HepG2 (cell line): ENCODE results near the gene SIX3. TPM values are rescaled to one million over a fixed set of nuclear protein-coding genes. Genes with fewer than 3 reads are reported as not detected.

ENCODE experiments used
- ATAC-seq: fragments of 200-7000 bp; cut with Tn5 transposase; 3 replicates; pipeline ENCODE4 v1.9.1; 2020; ENCODE audit warnings: mild to moderate bottlenecking, moderate library complexity
- BruUV-seq: library from RNA; stranded (reverse); fragments of 400-500 nt; replicated peaks from 2 replicates; lab custom pipeline; 2021; lab: Mats Ljungman, UMichigan
- CTCF ChIA-PET: fragments of 300-600 bp; formaldehyde crosslinking; extraction: SDS; loops from one replicate; lab custom pipeline; 2021; ENCODE audit warnings: low total read pairs, inconsistent platforms, low intra/inter-chr PET ratio; lab: Yijun Ruan, JAX
- POLR2A ChIA-PET: fragments of 350-600 bp; sonication (Branson Sonifier 250); formaldehyde crosslinking; loops from one replicate; lab custom pipeline; 2020; ENCODE audit warnings: antibody characterized with exemption, inconsistent platforms; lab: Yijun Ruan, JAX
- DNase-seq: peaks from one replicate; pipeline ENCODE4 v3.0.0-alpha.2; 2015; ENCODE audit warnings: low spot score
- FAIRE-seq: peaks from 3 replicates; lab custom pipeline; 2011; peaks lifted over from hg19 to GRCh38; lab: Jason Lieb, UNC
- H2AFZ ChIP-seq: one replicate; pipeline ENCODE4 v1.6.1; 2011; ENCODE audit warnings: low read length, inconsistent platforms
- H3K27ac ChIP-seq: fragments of 300-600 bp; 3 replicates; pipeline ENCODE4 v1.8.0; 2011; ENCODE audit warnings: mixed run types, mild to moderate bottlenecking, mixed read lengths, low read length, inconsistent platforms; ENCODE audit not compliant: insufficient read depth; ENCODE audit errors: extremely low read length
- H3K27me3 ChIP-seq, 2 experiments: fragments of 200-600 bp in 1 of 2; 2 replicates in 1 of 2; 3 replicates in 1 of 2; pipeline versions ENCODE4 v1.6.0 to v1.8.0; 2011; ENCODE audit warnings: low read length in 2 of 2, mild to moderate bottlenecking in 2 of 2, moderate library complexity in 2 of 2, inconsistent platforms in 1 of 2; ENCODE audit not compliant: insufficient read depth in 2 of 2, control insufficient read depth in 1 of 2
- H3K36me3 ChIP-seq, 2 experiments: fragments of 200-600 bp in 1 of 2; replicated peaks in 1 of 2; 2 replicates in 1 of 2; 3 replicates in 1 of 2; pipeline versions ENCODE4 v1.5.1 to v1.8.0; 2011; ENCODE audit warnings: low read length in 2 of 2, inconsistent platforms in 1 of 2; ENCODE audit not compliant: insufficient read depth in 2 of 2, control insufficient read depth in 1 of 2
- H3K4me1 ChIP-seq: 2 replicates; pipeline ENCODE4 v1.5.1; 2012; ENCODE audit warnings: low read length, inconsistent platforms; ENCODE audit not compliant: insufficient read depth
- H3K4me2 ChIP-seq: 2 replicates; pipeline ENCODE4 v1.6.0; 2011; ENCODE audit warnings: low read depth, low read length, inconsistent platforms
- H3K4me3 ChIP-seq, 3 experiments: fragments of 200-600 bp in 1 of 3; sonication (generic), shearing (Covaris generic) in 1 of 3; replicated peaks in 1 of 3; 2 replicates each; pipeline ENCODE4 v1.5.1; 2011 to 2016; ENCODE audit warnings: low read length in 3 of 3, inconsistent platforms in 2 of 3, low read depth in 2 of 3, mild to moderate bottlenecking in 2 of 3, control low read depth in 1 of 3, mixed read lengths in 1 of 3; ENCODE audit not compliant: insufficient read depth in 1 of 3
- H3K79me2 ChIP-seq: one replicate; pipeline ENCODE4 v1.6.1; 2011; ENCODE audit warnings: low read length, inconsistent platforms; ENCODE audit not compliant: insufficient read depth
- H3K9ac ChIP-seq: 2 replicates; pipeline ENCODE4 v1.6.0; 2011; ENCODE audit warnings: mild to moderate bottlenecking, low read depth, low read length, inconsistent platforms; ENCODE audit not compliant: insufficient read depth
- H3K9me3 ChIP-seq: 2 replicates; pipeline ENCODE4 v1.5.1; 2012; ENCODE audit warnings: mild to moderate bottlenecking, low read length
- H4K20me1 ChIP-seq: 2 replicates; pipeline ENCODE4 v1.6.0; 2011; ENCODE audit warnings: inconsistent platforms, mild to moderate bottlenecking, low read length, moderate library complexity; ENCODE audit not compliant: insufficient read depth
- HIVEP1 ChIP-seq: sonication (generic); formaldehyde crosslinking; IDR thresholded peaks from 2 replicates; pipeline ENCODE4 v1.4.0; 2020; ENCODE audit warnings: mild to moderate bottlenecking, missing genetic modification reagents
- HNRNPH1 ChIP-seq: fragments of 200-400 bp; formaldehyde crosslinking; optimal IDR thresholded peaks from 2 replicates; pipeline ENCODE3; 2017; ENCODE audit warnings: mild to moderate bottlenecking, low read depth, low read length
- IRX3 ChIP-seq: sonication (generic); formaldehyde crosslinking; IDR thresholded peaks from 2 replicates; pipeline ENCODE4 v1.8.1; 2023; ENCODE audit warnings: mild to moderate bottlenecking, low read depth, missing genetic modification reagents, borderline replicate concordance
- PRDM10 ChIP-seq: sonication (generic); formaldehyde crosslinking; IDR thresholded peaks from 2 replicates; pipeline ENCODE4 v1.4.0; 2020; ENCODE audit warnings: low read depth, missing genetic modification reagents
- SMAD1 ChIP-seq: sonication (generic); formaldehyde crosslinking; IDR thresholded peaks from 2 replicates; pipeline ENCODE4 v1.4.0; 2020; ENCODE audit warnings: missing genetic modification reagents, low read depth, mild to moderate bottlenecking, borderline replicate concordance
- ZBTB21 ChIP-seq: sonication (generic); formaldehyde crosslinking; IDR thresholded peaks from 2 replicates; pipeline ENCODE4 v1.4.0; 2020; ENCODE audit warnings: missing genetic modification reagents
- ZBTB42 ChIP-seq: sonication (generic); formaldehyde crosslinking; IDR thresholded peaks from 2 replicates; pipeline ENCODE4 v1.5.0; 2020; ENCODE audit warnings: mild to moderate bottlenecking, missing genetic modification reagents
- ZNF101 ChIP-seq: sonication (generic); formaldehyde crosslinking; IDR thresholded peaks from 2 replicates; pipeline ENCODE4 v1.4.0; 2020; ENCODE audit warnings: mild to moderate bottlenecking, low read depth, missing genetic modification reagents, borderline replicate concordance
- ZNF264 ChIP-seq: sonication (generic); formaldehyde crosslinking; IDR thresholded peaks from 2 replicates; pipeline ENCODE4 v1.4.0; 2020; ENCODE audit warnings: missing genetic modification reagents
- ZNF720 ChIP-seq: sonication (generic); formaldehyde crosslinking; IDR thresholded peaks from 2 replicates; pipeline ENCODE4 v1.4.0; 2020; ENCODE audit warnings: missing genetic modification reagents
- ZNF766 ChIP-seq: sonication (generic); formaldehyde crosslinking; IDR thresholded peaks from 2 replicates; pipeline ENCODE4 v1.5.0; 2020; ENCODE audit warnings: missing genetic modification reagents, borderline replicate concordance
- WGBS: methylation state at CpG from one replicate; pipeline ENCODE4 v1.1.6; 2017; ENCODE audit warnings: low lambda C conversion rate; 5-methylcytosine and 5-hydroxymethylcytosine counted together
- in situ Hi-C: cut with HindIII; loops from 2 replicates; pipeline ENCODE4 v1.10.0; 2017; ENCODE audit warnings: low pct_unique_long_range_greater_than_20kb; ENCODE audit not compliant: extremely low pct_ligation_motif_present
- intact Hi-C: fragments of 100-400 bp; cut with micrococcal nuclease; formaldehyde crosslinking; loops from one replicate; pipeline ENCODE4 v1.10.0; 2022; ENCODE audit not compliant: unreplicated experiment
- polyA plus RNA-seq, 8 experiments: library from polyadenylated mRNA; depleted of rRNA in 3 of 8; stranded (reverse) in 7 of 8; unstranded in 1 of 8; fragments of >200 nt; fragmentation: Illumina TruSeq in 4 of 8; extraction: Trizol in 4 of 8; gene quantifications; 2 replicates each; pipeline versions ENCODE4 v1.2.1 to v1.2.3, GENCODE V29; 2011 to 2016; ENCODE audit warnings: low read depth in 4 of 8, missing spikeins in 1 of 8, mixed read lengths in 1 of 8; ENCODE audit not compliant: insufficient read depth in 1 of 8
- total RNA-seq, 5 experiments: library from RNA; depleted of rRNA; stranded (reverse); fragments of >200 nt; fragmentation: Illumina TruSeq; extraction: Trizol; gene quantifications; 2 replicates each; pipeline ENCODE4 v1.2.3, GENCODE V29; 2016; ENCODE audit warnings: low read depth in 1 of 5
- TF ChIP-seq, protein P1 (sequence below), 2 experiments: sonication (generic) in 1 of 2; formaldehyde crosslinking in 1 of 2; IDR thresholded peaks; 2 replicates each; pipeline versions ENCODE4 v1.4.0 to v1.6.1; 2018 to 2020; ENCODE audit warnings: missing genetic modification reagents in 2 of 2, borderline replicate concordance in 1 of 2, low read depth in 1 of 2, mild to moderate bottlenecking in 1 of 2, missing biosample characterization in 1 of 2

Gene SIX3
- total and polyA plus RNA-seq, 2 of the 13 experiments (the other 11 are each of a cell fraction or from before 2014, with no cell fraction given) = not detected

- H3K27me3 ChIP-seq = peaks cover 31 to 85% of the 10 kb centered on the region in 2 experiments
- H2AFZ ChIP-seq = no peak overlapping the region
- H3K4me3 ChIP-seq = no peak overlapping the region
- ATAC-seq (no peak), DNase-seq (no peak), FAIRE-seq (no peak)
- in situ Hi-C loops = no loop called here
- H4K20me1 ChIP-seq = no peaks in the 10 kb centered on the region; the same call in 1 of the 2 replicates
- H3K4me1 ChIP-seq = peaks cover 17% of the 10 kb centered on the region
- intact Hi-C loops = loop anchor here (10.0 kb wide), 1 partner anchor 188 kb away; no protein-coding TSS in a partner anchor
- no peaks in the 10 kb centered on the region for H3K79me2 ChIP-seq
- no TSS peak for BruUV-seq
- no peaks in the 10 kb centered on the region for H3K36me3 ChIP-seq
- H3K27ac ChIP-seq = no peak overlapping the region
- no peak for TF ChIP-seq SMAD1 (CRISPR knock-in tag)
- no peak for TF ChIP-seq HNRNPH1
- no peak for TF ChIP-seq IRX3
- TF ChIP-seq, protein P1, sequence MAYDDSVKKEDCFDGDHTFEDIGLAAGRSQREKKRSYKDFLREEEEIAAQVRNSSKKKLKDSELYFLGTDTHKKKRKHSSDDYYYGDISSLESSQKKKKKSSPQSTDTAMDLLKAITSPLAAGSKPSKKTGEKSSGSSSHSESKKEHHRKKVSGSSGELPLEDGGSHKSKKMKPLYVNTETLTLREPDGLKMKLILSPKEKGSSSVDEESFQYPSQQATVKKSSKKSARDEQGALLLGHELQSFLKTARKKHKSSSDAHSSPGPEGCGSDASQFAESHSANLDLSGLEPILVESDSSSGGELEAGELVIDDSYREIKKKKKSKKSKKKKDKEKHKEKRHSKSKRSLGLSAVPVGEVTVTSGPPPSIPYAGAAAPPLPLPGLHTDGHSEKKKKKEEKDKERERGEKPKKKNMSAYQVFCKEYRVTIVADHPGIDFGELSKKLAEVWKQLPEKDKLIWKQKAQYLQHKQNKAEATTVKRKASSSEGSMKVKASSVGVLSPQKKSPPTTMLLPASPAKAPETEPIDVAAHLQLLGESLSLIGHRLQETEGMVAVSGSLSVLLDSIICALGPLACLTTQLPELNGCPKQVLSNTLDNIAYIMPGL (CRISPR knock-in tag; IDR thresholded peaks at IDR 0.05; ENCODE audit: borderline replicate concordance in 1 of 2, low read depth in 1 of 2) = no peak
- no peak for TF ChIP-seq PRDM10
- no peak for TF ChIP-seq ZNF101 (CRISPR knock-in tag)
- TF ChIP-seq HIVEP1 (CRISPR knock-in tag) = no peak
- no peak for TF ChIP-seq ZNF720 (CRISPR knock-in tag)
- no peak for TF ChIP-seq ZNF264 (CRISPR knock-in tag)
- no peak for TF ChIP-seq ZNF766 (CRISPR knock-in tag)
- no peak for TF ChIP-seq ZBTB42 (CRISPR knock-in tag)
- no peak for TF ChIP-seq ZBTB21
- CTCF ChIA-PET = no interaction called here
- no peak overlapping the region for H3K4me2 ChIP-seq
- WGBS = 72% methylated on average over 36 of the region's 45 CpGs
- H3K9ac ChIP-seq = no peak overlapping the region
- POLR2A ChIA-PET = no interaction called here
- no peaks in the 10 kb centered on the region for H3K9me3 ChIP-seq
Observed at GRCh38 chr2:44932564-44933392, 8.7 kb upstream of the SIX3 start.
